ENCODE results near the gene CAMK2B.

Gene CAMK2B

GRCh38 chr7:44225566-44226395 is 99.6 kb downstream of the CAMK2B start:
- DNase-seq, result no peak

GRCh38 chr7:44224974-44225565 is 100.3 kb downstream of the CAMK2B start:
- DNase-seq, result no peak

- peak; percentile 27 for DNase-seq
These were observed 101.1 kb downstream of the CAMK2B start for GRCh38 chr7:44224080-44224973.

- DNase-seq, result no peak
These were observed 101.9 kb downstream of the CAMK2B start for GRCh38 chr7:44223362-44224079.

- no peak for DNase-seq
These were observed 102.6 kb downstream of the CAMK2B start for GRCh38 chr7:44222776-44223261.

GRCh38 chr7:44222074-44222473 is 103.3 kb downstream of the CAMK2B start:
- DNase-seq, result no peak

GRCh38 chr7:44221231-44221791 is 104.1 kb downstream of the CAMK2B start:
- no peak for DNase-seq

- DNase-seq, result no peak
These were observed 104.9 kb downstream of the CAMK2B start for GRCh38 chr7:44220358-44221112.

GRCh38 chr7:44220046-44220357 is 105.4 kb downstream of the CAMK2B start:
- DNase-seq, result no peak

- DNase-seq, result no peak
These were observed 105.9 kb downstream of the CAMK2B start for GRCh38 chr7:44219371-44220045.

GRCh38 chr7:44218418-44219201 is 106.8 kb downstream of the CAMK2B start:
- no peak for DNase-seq

GRCh38 chr7:44217852-44218402 is 107.5 kb downstream of the CAMK2B start:
- no peak for DNase-seq

GRCh38 chr7:44217223-44217714 is 108.1 kb downstream of the CAMK2B start:
- no peak for DNase-seq

- no peak for DNase-seq
These were observed 108.7 kb downstream of the CAMK2B start for GRCh38 chr7:44216521-44217222.

- DNase-seq, result peak; percentile 42
These were observed 109.4 kb downstream of the CAMK2B start for GRCh38 chr7:44216019-44216418.

GRCh38 chr7:44215531-44215930 is 109.9 kb downstream of the CAMK2B start:
- DNase-seq, result no peak

- no peak for DNase-seq
These were observed 111.5 kb downstream of the CAMK2B start for GRCh38 chr7:44213877-44214388.

GRCh38 chr7:44213206-44213876 is 112.1 kb downstream of the CAMK2B start:
- no peak for DNase-seq
